Measurements from ENCODE around the gene FAM219B. TPM values are rescaled to one million over a fixed set of nuclear protein-coding genes. Genes with fewer than 3 reads are reported as not detected.
A peak's percentile ranks its signal among the peaks of the same experiment; 100 is the strongest.
"Not testable (repeated sequence)": the region's sequence is repeated elsewhere in the genome, so short reads cannot be mapped to it uniquely, and the experiment has no call there.

FAM219B gene
- total and polyA plus RNA-seq, 2 donors from 2014 or later: 41.7 to 76.5 TPM

GRCh38 chr15:74889883-74890664 is 16.6 kb downstream of the FAM219B start, which contains the start of gene MPI:
Gene MPI, plus strand, starts transcription at chr15:74890042. Its CDS starts 32 bp downstream, at chr15:74890074.
- H3K4me3 ChIP-seq (ENCODE audit: low read length in 3 of 3): peak within 1 kb of the TSS; percentile 88 to 98 (median 91)
- peak within 1 kb of the TSS; percentile 71 to 93 (median 84) for H3K9ac ChIP-seq (ENCODE audit: low read length in 3 of 3)
- TF ChIP-seq CTCF (IDR thresholded peaks at IDR 0.05; ENCODE audit: borderline replicate concordance, extremely low read depth, insufficient read depth): peak; percentile 30
- peak within 1 kb of the TSS; percentile 62 to 85 for H3K27ac ChIP-seq (ENCODE audit: low read depth in 2 of 2, low read length in 2 of 2)
- peaks cover 4 to 12% (median 5%) of the 10 kb centered on the region in 3 donors for H3K4me1 ChIP-seq (ENCODE audit: control insufficient read depth in 2 of 3, insufficient read depth in 2 of 3, low read depth in 1 of 3, low read length in 3 of 3)
- H3K36me3 ChIP-seq (ENCODE audit: control insufficient read depth in 2 of 3, insufficient read depth in 3 of 3, low read length in 3 of 3): peaks cover 0 to 6% (median 3%) of the 10 kb centered on the region in 3 donors
- no peaks in the 10 kb centered on the region for H3K27me3 ChIP-seq (ENCODE audit: control insufficient read depth, insufficient read depth, low read length)
- intact Hi-C loops (cut with DNase I): no loop called here
- H3K9me3 ChIP-seq (ENCODE audit: control insufficient read depth in 2 of 3, insufficient read depth in 1 of 3, low read length in 3 of 3): no peaks in the 10 kb centered on the region
- FAIRE-seq (no peak), DNase-seq (peak; percentile 90 to 94 (median 94))

- intact Hi-C loops (cut with DNase I): no loop called here
- FAIRE-seq: no peak
- Histone ChIP-seq H3K27me3 (ENCODE audit: control insufficient read depth, insufficient read depth, low read length) (no peaks in the 10 kb centered on the region), H3K36me3 (ENCODE audit: control insufficient read depth in 2 of 3, insufficient read depth in 3 of 3, low read length in 3 of 3) (peaks cover 0 to 6% (median 3%) of the 10 kb centered on the region in 3 donors), H3K9ac (ENCODE audit: low read length in 3 of 3) (peak overlapping the region; percentile 34 to 93 (median 71)), H3K27ac (ENCODE audit: low read depth in 2 of 2, low read length in 2 of 2) (no peak overlapping the region), H3K4me1 (ENCODE audit: control insufficient read depth in 2 of 3, insufficient read depth in 2 of 3, low read depth in 1 of 3, low read length in 3 of 3) (peaks cover 4 to 12% (median 5%) of the 10 kb centered on the region in 3 donors), H3K4me3 (ENCODE audit: low read length in 3 of 3) (peak overlapping the region; percentile 88 to 98 (median 91)), H3K9me3 (ENCODE audit: control insufficient read depth in 2 of 3, insufficient read depth in 1 of 3, low read length in 3 of 3) (no peaks in the 10 kb centered on the region)
- peak in 3 of 5 donors; percentile 57 to 71 (median 64) for DNase-seq
- TF ChIP-seq CTCF (IDR thresholded peaks at IDR 0.05; ENCODE audit: borderline replicate concordance, extremely low read depth, insufficient read depth): no peak
Measured at GRCh38 chr15:74889390-74889882, 17.2 kb downstream of the FAM219B start.

DNA sequence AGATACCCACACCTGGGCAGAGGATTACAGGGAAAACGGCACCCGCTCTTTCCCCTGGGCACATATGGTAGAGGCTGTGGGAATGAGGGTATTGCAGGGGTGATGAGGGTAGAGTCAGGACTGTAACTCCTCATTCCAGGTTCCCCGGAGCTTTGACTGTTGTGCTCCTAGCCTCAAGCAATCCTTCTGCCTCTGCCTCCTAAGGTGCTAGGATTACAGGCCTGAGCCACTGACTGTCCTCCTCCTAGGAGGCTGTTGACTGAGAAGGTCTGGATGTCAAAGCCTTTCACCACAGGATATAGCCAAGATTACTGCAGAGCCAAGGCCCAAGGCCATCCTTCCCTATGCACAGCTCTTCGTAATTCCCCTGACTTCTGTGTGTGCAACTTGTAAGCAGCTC is 17.9 kb downstream of the FAM219B start:
- H3K4me1 ChIP-seq (ENCODE audit: control insufficient read depth in 2 of 3, insufficient read depth in 2 of 3, low read depth in 1 of 3, low read length in 3 of 3): peaks cover 4 to 12% (median 5%) of the 10 kb centered on the region in 3 donors
- H3K4me3 ChIP-seq (ENCODE audit: low read length in 3 of 3): no peak overlapping the region
- DNase-seq (no peak), FAIRE-seq (no peak)
- TF ChIP-seq CTCF (IDR thresholded peaks at IDR 0.05; ENCODE audit: borderline replicate concordance, extremely low read depth, insufficient read depth): no peak
- intact Hi-C loops (cut with DNase I): no loop called here
- peaks cover 0 to 6% (median 3%) of the 10 kb centered on the region in 3 donors for H3K36me3 ChIP-seq (ENCODE audit: control insufficient read depth in 2 of 3, insufficient read depth in 3 of 3, low read length in 3 of 3)
- no peaks in the 10 kb centered on the region for H3K9me3 ChIP-seq (ENCODE audit: control insufficient read depth in 2 of 3, insufficient read depth in 1 of 3, low read length in 3 of 3)
- no peak overlapping the region for H3K27ac ChIP-seq (ENCODE audit: low read depth in 2 of 2, low read length in 2 of 2)
- no peaks in the 10 kb centered on the region for H3K27me3 ChIP-seq (ENCODE audit: control insufficient read depth, insufficient read depth, low read length)
- no peak overlapping the region for H3K9ac ChIP-seq (ENCODE audit: low read length in 3 of 3)

DNA sequence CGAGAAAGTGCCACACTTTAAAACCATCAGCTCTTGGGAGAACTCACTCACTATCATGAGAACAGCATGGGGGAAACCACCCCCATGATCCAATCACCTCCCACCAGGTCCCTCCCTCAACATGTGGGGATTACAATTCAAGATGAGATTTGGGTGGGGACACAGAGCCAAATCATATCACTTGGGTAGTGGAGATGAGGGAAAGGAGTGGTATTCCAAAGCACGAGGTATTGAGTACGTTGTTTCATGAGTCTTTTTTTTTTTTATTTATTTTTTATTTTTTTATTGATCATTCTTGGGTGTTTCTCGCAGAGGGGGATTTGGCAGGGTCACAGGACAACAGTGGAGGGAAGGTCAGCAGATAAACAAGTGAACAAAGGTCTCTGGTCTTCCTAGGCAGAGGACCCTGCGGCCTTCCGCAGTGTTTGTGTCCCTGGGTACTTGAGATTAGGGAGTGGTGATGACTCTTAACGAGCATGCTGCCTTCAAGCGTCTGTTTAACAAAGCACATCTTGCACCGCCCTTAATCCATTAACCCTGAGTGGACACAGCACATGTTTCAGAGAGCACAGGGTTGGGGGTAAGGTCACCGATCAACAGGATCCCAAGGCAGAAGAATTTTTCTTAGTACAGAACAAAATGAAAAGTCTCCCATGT is 19.0 kb downstream of the FAM219B start:
- FAIRE-seq; intact Hi-C loops (cut with DNase I); H3K4me3 ChIP-seq (ENCODE audit: low read length in 3 of 3); H3K27me3 ChIP-seq (ENCODE audit: control insufficient read depth, insufficient read depth, low read length); H3K27ac ChIP-seq (ENCODE audit: low read depth in 2 of 2, low read length in 2 of 2); H3K36me3 ChIP-seq (ENCODE audit: control insufficient read depth in 2 of 3, insufficient read depth in 3 of 3, low read length in 3 of 3); DNase-seq; H3K9me3 ChIP-seq (ENCODE audit: control insufficient read depth in 2 of 3, insufficient read depth in 1 of 3, low read length in 3 of 3); H3K9ac ChIP-seq (ENCODE audit: low read length in 3 of 3): not testable (repeated sequence)
- peaks cover 4 to 12% (median 5%) of the 10 kb centered on the region in 3 donors for H3K4me1 ChIP-seq (ENCODE audit: control insufficient read depth in 2 of 3, insufficient read depth in 2 of 3, low read depth in 1 of 3, low read length in 3 of 3)

All from kidney (tissue), 14 donors.